Stimulated activated CD4-positive, alpha-beta T cell treated with anti-CD3 and anti-CD28 coated beads, Interleukin-2, amount 100 ng/mL, for 48 hours (primary cell): ENCODE measurements around the gene COL4A4.
"Not testable (repeated sequence)": the region's sequence is repeated elsewhere in the genome, so short reads cannot be mapped to it uniquely, and the experiment has no call there.

ENCODE experiments used
- DNase-seq, 2 donors: peaks; one replicate each; pipeline ENCODE4 v3.0.0-alpha.2; 2020

The COL4A4 gene

GRCh38 chr2:227163998-227164762 lies at the start of gene COL4A4, which contains the start of gene COL4A3:
TSS of gene COL4A4 (minus strand) at chr2:227164205. CDS start at chr2:227147483, 16,722 bp downstream.
TSS of gene COL4A3 (plus strand) at chr2:227164624. CDS start at chr2:227164727, 103 bp downstream.
- DNase-seq = no peak

- no peak for DNase-seq
Observed at GRCh38 chr2:227207573-227207972, 43.6 kb upstream of the COL4A4 start.

- DNase-seq = no peak
Observed at GRCh38 chr2:227206406-227206805, 42.4 kb upstream of the COL4A4 start.

- no peak for DNase-seq
Observed at GRCh38 chr2:227205701-227206100, 41.7 kb upstream of the COL4A4 start.

- DNase-seq = no peak
Observed at GRCh38 chr2:227204452-227204851, 40.4 kb upstream of the COL4A4 start.

- no peak for DNase-seq
Observed at GRCh38 chr2:227201771-227202170, 37.8 kb upstream of the COL4A4 start.

- no peak for DNase-seq
Observed at GRCh38 chr2:227198866-227199265, 34.9 kb upstream of the COL4A4 start.

GRCh38 chr2:227194219-227194618 lies 30.2 kb upstream of the COL4A4 start:
- DNase-seq = no peak

- DNase-seq = no peak
Observed at GRCh38 chr2:227192491-227192890, 28.5 kb upstream of the COL4A4 start.

GRCh38 chr2:227191367-227191766 lies 27.4 kb upstream of the COL4A4 start:
- no peak for DNase-seq

GRCh38 chr2:227188292-227188691 lies 24.3 kb upstream of the COL4A4 start:
- DNase-seq = no peak

- DNase-seq = no peak
Observed at GRCh38 chr2:227186751-227187150, 22.7 kb upstream of the COL4A4 start.

GRCh38 chr2:227185615-227186232 lies 21.7 kb upstream of the COL4A4 start:
- no peak for DNase-seq

GRCh38 chr2:227183657-227184367 lies 19.8 kb upstream of the COL4A4 start:
- DNase-seq = no peak

GRCh38 chr2:227182765-227183164 lies 18.8 kb upstream of the COL4A4 start:
- DNase-seq = no peak

GRCh38 chr2:227180770-227181169 lies 16.8 kb upstream of the COL4A4 start:
- no peak for DNase-seq

GRCh38 chr2:227179988-227180685 lies 16.1 kb upstream of the COL4A4 start:
- no peak for DNase-seq

- DNase-seq = no peak
Observed at GRCh38 chr2:227177592-227178336, 13.8 kb upstream of the COL4A4 start.

GRCh38 chr2:227171779-227172178 lies 7.8 kb upstream of the COL4A4 start:
- not testable (repeated sequence) for DNase-seq

- no peak for DNase-seq
Observed at GRCh38 chr2:227164763-227165291, 822 bp upstream of the COL4A4 start.

GRCh38 chr2:227163485-227163997 lies 464 bp downstream of the COL4A4 start:
- DNase-seq = no peak

- no peak for DNase-seq
Observed at GRCh38 chr2:227161947-227162346, 2.1 kb downstream of the COL4A4 start.
